SK-N-SH treated with all-trans-retinoic acid at 6 μM for 48 hours (cell line): ENCODE data around the gene INMT.

ENCODE experiments used
- ESRRG ChIP-seq: fragments of 250-450 bp; sonication (Bioruptor Pico); IDR thresholded peaks from 2 replicates; pipeline ENCODE4 v1.6.1; 2021; ENCODE audit warnings: mild to moderate bottlenecking
- OSR1 ChIP-seq: fragments of 250-450 bp; sonication (Bioruptor Pico); IDR thresholded peaks from 2 replicates; pipeline ENCODE4 v1.8.0; 2022; ENCODE audit warnings: moderate library complexity, mild to moderate bottlenecking, inconsistent platforms
- PPARA ChIP-seq: fragments of 250-450 bp; sonication (Bioruptor Pico); IDR thresholded peaks from 2 replicates; pipeline ENCODE4 v1.5.0; 2020; ENCODE audit warnings: mild to moderate bottlenecking, borderline replicate concordance
- ZNF8 ChIP-seq: fragments of 450-650 bp; formaldehyde crosslinking; IDR thresholded peaks from 2 replicates; pipeline ENCODE4 v1.5.0; 2020; ENCODE audit warnings: mild to moderate bottlenecking, moderate library complexity
- TF ChIP-seq, protein P1 (sequence below): fragments of 250-450 bp; sonication (Bioruptor Pico); IDR thresholded peaks from 2 replicates; pipeline ENCODE4 v1.5.1; 2021; ENCODE audit warnings: mild to moderate bottlenecking, moderate library complexity

DNA sequence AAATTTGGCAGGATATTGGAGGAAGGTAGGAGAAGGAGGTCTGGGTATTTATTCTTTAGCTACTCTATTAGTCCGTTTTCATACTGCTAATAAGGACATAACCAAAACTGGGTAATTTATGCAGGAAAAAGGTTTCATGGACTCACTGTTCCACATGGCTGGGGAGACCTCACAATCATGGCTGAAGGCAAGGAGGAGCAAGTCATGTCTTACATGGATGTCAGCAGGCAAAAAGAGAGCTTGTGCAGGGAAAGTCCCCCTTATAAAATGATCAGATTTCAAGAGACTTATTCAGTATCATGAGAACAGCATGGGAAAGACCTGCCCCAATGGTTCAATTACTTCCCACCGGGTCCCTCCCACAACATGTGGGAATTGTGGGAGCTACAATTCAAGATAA, 1.9 kb upstream of the INMT start:
- TF ChIP-seq, protein P1, sequence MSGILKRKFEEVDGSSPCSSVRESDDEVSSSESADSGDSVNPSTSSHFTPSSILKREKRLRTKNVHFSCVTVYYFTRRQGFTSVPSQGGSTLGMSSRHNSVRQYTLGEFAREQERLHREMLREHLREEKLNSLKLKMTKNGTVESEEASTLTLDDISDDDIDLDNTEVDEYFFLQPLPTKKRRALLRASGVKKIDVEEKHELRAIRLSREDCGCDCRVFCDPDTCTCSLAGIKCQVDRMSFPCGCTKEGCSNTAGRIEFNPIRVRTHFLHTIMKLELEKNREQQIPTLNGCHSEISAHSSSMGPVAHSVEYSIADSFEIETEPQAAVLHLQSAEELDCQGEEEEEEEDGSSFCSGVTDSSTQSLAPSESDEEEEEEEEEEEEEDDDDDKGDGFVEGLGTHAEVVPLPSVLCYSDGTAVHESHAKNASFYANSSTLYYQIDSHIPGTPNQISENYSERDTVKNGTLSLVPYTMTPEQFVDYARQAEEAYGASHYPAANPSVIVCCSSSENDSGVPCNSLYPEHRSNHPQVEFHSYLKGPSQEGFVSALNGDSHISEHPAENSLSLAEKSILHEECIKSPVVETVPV: no peak
- TF ChIP-seq ZNF8 (CRISPR knock-in tag): no peak
- TF ChIP-seq PPARA (CRISPR knock-in tag): no peak
- TF ChIP-seq OSR1 (CRISPR knock-in tag): no peak
- TF ChIP-seq ESRRG (CRISPR knock-in tag): no peak
